Nephron progenitor cell (in vitro differentiated cells): ENCODE measurements around the gene GCNT2.

Source experiments
- DNase-seq: peaks from one replicate; pipeline ENCODE4 v3.0.0; 2021
- H3K27ac Mint-ChIP-seq: 2 replicates; pipeline ENCODE4 v1.8.0; 2021; ENCODE audit warnings: mild to moderate bottlenecking, moderate library complexity, mixed read lengths
- H3K27me3 Mint-ChIP-seq: 2 replicates; pipeline ENCODE4 v1.8.0; 2021; ENCODE audit warnings: mild to moderate bottlenecking, low read depth, mixed read lengths; ENCODE audit not compliant: poor library complexity
- H3K36me3 Mint-ChIP-seq: 2 replicates; pipeline ENCODE4 v1.8.0; 2021; ENCODE audit warnings: low read depth, mixed read lengths
- H3K4me1 Mint-ChIP-seq: 2 replicates; pipeline ENCODE4 v1.8.0; 2021; ENCODE audit warnings: mixed read lengths
- H3K4me3 Mint-ChIP-seq: 2 replicates; pipeline ENCODE4 v1.8.0; 2021; ENCODE audit warnings: mild to moderate bottlenecking, moderate library complexity, mixed read lengths
- H3K9me3 Mint-ChIP-seq: 2 replicates; pipeline ENCODE4 v1.8.0; 2021; ENCODE audit warnings: mild to moderate bottlenecking, moderate library complexity, mixed read lengths
- TF ChIP-seq, protein P1 (sequence below): fragments of 200-600 bp; sonication (generic); IDR thresholded peaks from 2 replicates; pipeline ENCODE4 v1.5.0; 2021; ENCODE audit warnings: antibody characterized with exemption

Gene GCNT2

DNA sequence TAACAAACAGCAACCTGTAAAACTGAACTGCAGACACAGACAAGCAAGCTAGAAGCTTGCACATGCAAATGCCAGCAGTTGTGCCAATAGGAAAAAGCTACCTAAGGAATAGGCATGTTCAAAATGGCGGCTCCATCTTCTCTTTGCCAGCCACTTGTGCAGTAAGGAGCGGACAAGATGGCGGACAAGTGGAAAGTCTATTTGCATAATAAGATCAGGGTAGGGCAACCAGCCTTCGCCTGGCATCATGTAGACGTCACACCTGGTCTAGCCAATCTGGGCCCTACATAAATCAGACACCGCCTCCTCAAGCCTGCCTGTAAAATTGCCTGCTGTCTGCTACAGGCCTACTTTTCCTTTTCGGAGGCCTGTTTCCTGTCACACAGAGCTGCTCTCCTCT, 155.3 kb downstream of the GCNT2 start:
- Mint-ChIP-seq H3K27me3 (peaks cover 3% of the 10 kb centered on the region), H3K36me3 (peaks cover 4% of the 10 kb centered on the region), H3K9me3 (peaks cover 4% of the 10 kb centered on the region), H3K4me1 (no peaks in the 10 kb centered on the region), H3K27ac (peak overlapping the region; percentile 9), H3K4me3 (no peak overlapping the region)
- TF ChIP-seq, protein P1, sequence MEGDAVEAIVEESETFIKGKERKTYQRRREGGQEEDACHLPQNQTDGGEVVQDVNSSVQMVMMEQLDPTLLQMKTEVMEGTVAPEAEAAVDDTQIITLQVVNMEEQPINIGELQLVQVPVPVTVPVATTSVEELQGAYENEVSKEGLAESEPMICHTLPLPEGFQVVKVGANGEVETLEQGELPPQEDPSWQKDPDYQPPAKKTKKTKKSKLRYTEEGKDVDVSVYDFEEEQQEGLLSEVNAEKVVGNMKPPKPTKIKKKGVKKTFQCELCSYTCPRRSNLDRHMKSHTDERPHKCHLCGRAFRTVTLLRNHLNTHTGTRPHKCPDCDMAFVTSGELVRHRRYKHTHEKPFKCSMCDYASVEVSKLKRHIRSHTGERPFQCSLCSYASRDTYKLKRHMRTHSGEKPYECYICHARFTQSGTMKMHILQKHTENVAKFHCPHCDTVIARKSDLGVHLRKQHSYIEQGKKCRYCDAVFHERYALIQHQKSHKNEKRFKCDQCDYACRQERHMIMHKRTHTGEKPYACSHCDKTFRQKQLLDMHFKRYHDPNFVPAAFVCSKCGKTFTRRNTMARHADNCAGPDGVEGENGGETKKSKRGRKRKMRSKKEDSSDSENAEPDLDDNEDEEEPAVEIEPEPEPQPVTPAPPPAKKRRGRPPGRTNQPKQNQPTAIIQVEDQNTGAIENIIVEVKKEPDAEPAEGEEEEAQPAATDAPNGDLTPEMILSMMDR, result no peak
- DNase-seq, result no peak

DNA sequence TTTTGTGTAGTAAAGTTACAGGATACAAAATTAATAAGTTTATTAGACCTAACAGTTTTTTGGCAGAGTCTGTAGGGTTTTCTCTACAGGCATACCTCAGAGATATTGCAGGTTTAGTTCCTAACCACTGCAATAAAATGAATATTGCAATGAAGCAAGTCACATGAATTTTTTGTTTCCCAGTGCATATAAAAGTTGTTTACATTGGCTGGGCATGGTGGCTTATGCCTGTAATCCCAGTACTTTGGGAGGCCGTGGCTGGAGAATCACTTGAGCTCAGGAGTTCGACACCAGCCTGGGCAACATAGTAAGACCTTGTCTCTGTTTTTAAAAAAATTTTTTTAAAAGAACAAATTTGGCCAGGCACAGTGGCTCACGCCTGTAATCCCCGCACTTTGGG, 157.3 kb downstream of the GCNT2 start:
- peaks cover 4% of the 10 kb centered on the region for H3K36me3 Mint-ChIP-seq
- no peaks in the 10 kb centered on the region for H3K4me1 Mint-ChIP-seq
- DNase-seq, result no peak

More for the DNA sequence above, 157.3 kb downstream of the GCNT2 start:
- Mint-ChIP-seq H3K9me3 (peaks cover 4% of the 10 kb centered on the region), H3K4me3 (no peak overlapping the region), H3K27ac (no peak overlapping the region), H3K27me3 (peaks cover 3% of the 10 kb centered on the region)
- TF ChIP-seq, protein P1, result no peak
